ENCODE data around the gene CCDC88B. TPM values are rescaled to one million over a fixed set of nuclear protein-coding genes. Genes with fewer than 3 reads are reported as not detected.

The CCDC88B gene
- total RNA-seq, 1 experiment from 2014 or later, result 7.6 TPM

- no peak for TF ChIP-seq CTCF (IDR thresholded peaks at IDR 0.05; ENCODE audit: unreplicated experiment)
- TSS peak; percentile 100 for BruUV-seq (replicated peaks)
- Mint-ChIP-seq H3K4me3 (ENCODE audit: low read depth, unreplicated experiment) (peak overlapping the region; percentile 98), H3K9me3 (ENCODE audit: low read depth, unreplicated experiment) (no peaks in the 10 kb centered on the region), H3K27ac (ENCODE audit: unreplicated experiment) (peak overlapping the region; percentile 99), H3K36me3 (ENCODE audit: insufficient read depth, unreplicated experiment) (peaks cover 89% of the 10 kb centered on the region), H3K4me1 (ENCODE audit: low read depth, unreplicated experiment) (peaks cover 37% of the 10 kb centered on the region), H3K27me3 (ENCODE audit: unreplicated experiment) (no peaks in the 10 kb centered on the region)
- CTCF ChIA-PET, result interaction anchor here (0.6 to 3.7 kb wide), 12 partner anchors 12 to 372 kb away, joined by 3 to 168 read pairs (median 6); partner anchors contain the start of gene ESRRA
- intact Hi-C loops (cut with micrococcal nuclease; ENCODE audit: unreplicated experiment), result loop anchor here (1.0 kb wide), 1 partner anchor 39 kb away; no protein-coding TSS in a partner anchor
- peak; percentile 63 for DNase-seq
These were observed 23.2 kb upstream of the CCDC88B start for GRCh38 chr11:64316672-64317324.

GRCh38 chr11:64317325-64317960 lies 22.6 kb upstream of the CCDC88B start, which contains the start of gene TRMT112:
Gene TRMT112 (minus strand): TSS chr11:64317559. CDS start chr11:64317526, 33 bp downstream.
- no peak for TF ChIP-seq CTCF (IDR thresholded peaks at IDR 0.05; ENCODE audit: unreplicated experiment)
- CTCF ChIA-PET, result interaction anchor here (0.6 to 3.7 kb wide), 19 partner anchors 13 to 371 kb away, joined by 3 to 168 read pairs (median 5); partner anchors contain the start of genes BAD, ESRRA and STIP1
- no peaks in the 10 kb centered on the region for H3K9me3 Mint-ChIP-seq (ENCODE audit: low read depth, unreplicated experiment)
- peaks cover 89% of the 10 kb centered on the region for H3K36me3 Mint-ChIP-seq (ENCODE audit: insufficient read depth, unreplicated experiment)
- H3K4me1 Mint-ChIP-seq (ENCODE audit: low read depth, unreplicated experiment), result peaks cover 36% of the 10 kb centered on the region
- intact Hi-C loops (cut with micrococcal nuclease; ENCODE audit: unreplicated experiment), result loop anchor here (1.0 kb wide), 1 partner anchor 38 kb away; no protein-coding TSS in a partner anchor
- BruUV-seq (replicated peaks), result no TSS peak
- H3K27me3 Mint-ChIP-seq (ENCODE audit: unreplicated experiment), result no peaks in the 10 kb centered on the region
- H3K27ac Mint-ChIP-seq (ENCODE audit: unreplicated experiment), result peak within 1 kb of the TSS; percentile 99
- DNase-seq, result peak; percentile 96
- peak within 1 kb of the TSS; percentile 98 for H3K4me3 Mint-ChIP-seq (ENCODE audit: low read depth, unreplicated experiment)

DNA sequence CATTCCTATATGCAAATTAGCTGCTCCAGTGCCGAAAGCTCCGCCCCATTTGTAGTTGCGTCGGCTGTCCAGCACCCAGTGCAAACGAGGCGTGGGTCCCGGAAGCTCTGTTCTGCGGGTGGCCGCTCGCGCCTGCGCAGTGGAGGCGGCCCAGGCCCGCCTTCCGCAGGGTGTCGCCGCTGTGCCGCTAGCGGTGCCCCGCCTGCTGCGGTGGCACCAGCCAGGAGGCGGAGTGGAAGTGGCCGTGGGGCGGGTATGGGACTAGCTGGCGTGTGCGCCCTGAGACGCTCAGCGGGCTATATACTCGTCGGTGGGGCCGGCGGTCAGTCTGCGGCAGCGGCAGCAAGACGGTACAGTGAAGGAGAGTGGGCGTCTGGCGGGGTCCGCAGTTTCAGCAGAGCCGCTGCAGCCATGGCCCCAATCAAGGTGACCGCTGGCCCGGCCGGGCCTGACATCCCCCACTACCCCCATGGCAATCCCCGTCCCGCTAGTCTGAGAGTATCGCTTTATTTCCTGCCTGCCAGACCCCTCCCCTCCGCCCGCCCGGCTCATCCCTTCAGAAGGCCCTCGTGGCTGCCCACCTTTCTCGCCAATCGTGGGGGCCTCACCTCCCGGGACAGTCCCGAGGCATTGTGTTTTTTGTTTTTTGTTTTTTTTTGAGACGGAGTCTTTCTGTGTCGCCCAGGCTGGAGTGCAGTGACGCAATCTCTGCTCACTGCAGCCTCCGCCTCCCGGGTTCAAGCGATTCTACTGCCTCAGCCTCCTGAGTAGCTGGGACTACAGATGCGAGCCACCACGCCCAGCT lies 21.8 kb upstream of the CCDC88B start, which contains the start of gene PRDX5:
Gene PRDX5 (plus strand): TSS at position 161 of the 805 bp plus-strand sequence. CDS start 95 bp downstream, at position 256.
- H3K27me3 Mint-ChIP-seq (ENCODE audit: unreplicated experiment), result no peaks in the 10 kb centered on the region
- peak within 1 kb of the TSS; percentile 98 for H3K4me3 Mint-ChIP-seq (ENCODE audit: low read depth, unreplicated experiment)
- H3K9me3 Mint-ChIP-seq (ENCODE audit: low read depth, unreplicated experiment), result no peaks in the 10 kb centered on the region
- H3K36me3 Mint-ChIP-seq (ENCODE audit: insufficient read depth, unreplicated experiment), result peaks cover 83% of the 10 kb centered on the region
- DNase-seq, result peak; percentile 97
- CTCF ChIA-PET, result interaction anchor here (0.6 to 3.7 kb wide), 19 partner anchors 13 to 370 kb away, joined by 3 to 168 read pairs (median 5); partner anchors contain the start of genes BAD, ESRRA and STIP1
- peaks cover 29% of the 10 kb centered on the region for H3K4me1 Mint-ChIP-seq (ENCODE audit: low read depth, unreplicated experiment)
- intact Hi-C loops (cut with micrococcal nuclease; ENCODE audit: unreplicated experiment), result loop anchor here (1.0 kb wide), 1 partner anchor 37 kb away; no protein-coding TSS in a partner anchor
- no peak for TF ChIP-seq CTCF (IDR thresholded peaks at IDR 0.05; ENCODE audit: unreplicated experiment)
- H3K27ac Mint-ChIP-seq (ENCODE audit: unreplicated experiment), result peak within 1 kb of the TSS; percentile 99
- BruUV-seq (replicated peaks), result no TSS peak

Measured in Calu3 (cell line).